ENCODE measurements around the gene ZBTB7B.

The ZBTB7B gene

DNA sequence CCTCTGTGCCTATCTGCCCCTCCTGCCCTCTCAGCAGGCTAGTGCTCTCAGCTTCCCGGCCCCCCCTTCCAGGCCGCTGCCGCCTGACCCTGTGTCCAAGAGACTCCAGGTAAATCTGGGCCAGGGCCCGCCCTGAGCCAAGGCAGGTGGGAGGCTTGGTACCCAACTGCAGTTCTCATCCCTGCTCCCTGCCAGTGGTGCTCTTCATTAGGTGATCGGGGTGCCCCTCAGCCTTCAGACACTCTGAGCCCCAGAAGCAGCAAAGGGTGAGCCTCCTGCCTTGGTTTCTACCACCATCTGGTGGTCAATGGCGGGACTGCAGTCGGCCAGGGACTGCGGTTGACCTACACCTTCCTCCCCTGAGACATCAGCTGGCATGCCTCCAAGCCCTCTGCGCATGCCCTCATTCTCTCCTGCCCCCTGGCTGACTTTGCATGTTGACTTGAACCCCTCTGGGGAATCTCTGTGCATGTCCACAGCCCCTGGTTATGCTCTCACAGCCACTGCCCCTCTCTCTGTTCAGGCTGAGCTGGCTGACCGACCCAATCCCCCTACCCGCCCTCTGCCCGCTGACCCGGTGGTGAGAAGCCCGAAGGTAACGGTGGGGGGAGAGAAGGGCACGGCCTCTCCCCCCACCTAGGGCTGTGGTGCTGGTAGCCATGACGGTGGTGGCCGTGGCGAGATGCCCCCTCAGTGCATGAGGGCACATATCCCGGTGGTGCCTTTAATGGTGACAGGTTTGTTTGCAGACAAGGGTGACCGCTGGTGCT lies 59.0 kb downstream of the ZBTB7B start (continued):
- TF ChIP-seq ZBTB48 (tag by site-specific recombination; IDR thresholded peaks at IDR 0.05), result peak; percentile 75
- TF ChIP-seq, protein P1, sequence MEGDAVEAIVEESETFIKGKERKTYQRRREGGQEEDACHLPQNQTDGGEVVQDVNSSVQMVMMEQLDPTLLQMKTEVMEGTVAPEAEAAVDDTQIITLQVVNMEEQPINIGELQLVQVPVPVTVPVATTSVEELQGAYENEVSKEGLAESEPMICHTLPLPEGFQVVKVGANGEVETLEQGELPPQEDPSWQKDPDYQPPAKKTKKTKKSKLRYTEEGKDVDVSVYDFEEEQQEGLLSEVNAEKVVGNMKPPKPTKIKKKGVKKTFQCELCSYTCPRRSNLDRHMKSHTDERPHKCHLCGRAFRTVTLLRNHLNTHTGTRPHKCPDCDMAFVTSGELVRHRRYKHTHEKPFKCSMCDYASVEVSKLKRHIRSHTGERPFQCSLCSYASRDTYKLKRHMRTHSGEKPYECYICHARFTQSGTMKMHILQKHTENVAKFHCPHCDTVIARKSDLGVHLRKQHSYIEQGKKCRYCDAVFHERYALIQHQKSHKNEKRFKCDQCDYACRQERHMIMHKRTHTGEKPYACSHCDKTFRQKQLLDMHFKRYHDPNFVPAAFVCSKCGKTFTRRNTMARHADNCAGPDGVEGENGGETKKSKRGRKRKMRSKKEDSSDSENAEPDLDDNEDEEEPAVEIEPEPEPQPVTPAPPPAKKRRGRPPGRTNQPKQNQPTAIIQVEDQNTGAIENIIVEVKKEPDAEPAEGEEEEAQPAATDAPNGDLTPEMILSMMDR (tag by site-specific recombination; IDR thresholded peaks at IDR 0.05), result peak; percentile 96
- TF ChIP-seq, protein P2, sequence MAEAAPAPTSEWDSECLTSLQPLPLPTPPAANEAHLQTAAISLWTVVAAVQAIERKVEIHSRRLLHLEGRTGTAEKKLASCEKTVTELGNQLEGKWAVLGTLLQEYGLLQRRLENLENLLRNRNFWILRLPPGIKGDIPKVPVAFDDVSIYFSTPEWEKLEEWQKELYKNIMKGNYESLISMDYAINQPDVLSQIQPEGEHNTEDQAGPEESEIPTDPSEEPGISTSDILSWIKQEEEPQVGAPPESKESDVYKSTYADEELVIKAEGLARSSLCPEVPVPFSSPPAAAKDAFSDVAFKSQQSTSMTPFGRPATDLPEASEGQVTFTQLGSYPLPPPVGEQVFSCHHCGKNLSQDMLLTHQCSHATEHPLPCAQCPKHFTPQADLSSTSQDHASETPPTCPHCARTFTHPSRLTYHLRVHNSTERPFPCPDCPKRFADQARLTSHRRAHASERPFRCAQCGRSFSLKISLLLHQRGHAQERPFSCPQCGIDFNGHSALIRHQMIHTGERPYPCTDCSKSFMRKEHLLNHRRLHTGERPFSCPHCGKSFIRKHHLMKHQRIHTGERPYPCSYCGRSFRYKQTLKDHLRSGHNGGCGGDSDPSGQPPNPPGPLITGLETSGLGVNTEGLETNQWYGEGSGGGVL (tag by site-specific recombination; IDR thresholded peaks at IDR 0.05), result 0 out of 2 replicates have a peak, but pooled peaks have one; percentile 13

DNA sequence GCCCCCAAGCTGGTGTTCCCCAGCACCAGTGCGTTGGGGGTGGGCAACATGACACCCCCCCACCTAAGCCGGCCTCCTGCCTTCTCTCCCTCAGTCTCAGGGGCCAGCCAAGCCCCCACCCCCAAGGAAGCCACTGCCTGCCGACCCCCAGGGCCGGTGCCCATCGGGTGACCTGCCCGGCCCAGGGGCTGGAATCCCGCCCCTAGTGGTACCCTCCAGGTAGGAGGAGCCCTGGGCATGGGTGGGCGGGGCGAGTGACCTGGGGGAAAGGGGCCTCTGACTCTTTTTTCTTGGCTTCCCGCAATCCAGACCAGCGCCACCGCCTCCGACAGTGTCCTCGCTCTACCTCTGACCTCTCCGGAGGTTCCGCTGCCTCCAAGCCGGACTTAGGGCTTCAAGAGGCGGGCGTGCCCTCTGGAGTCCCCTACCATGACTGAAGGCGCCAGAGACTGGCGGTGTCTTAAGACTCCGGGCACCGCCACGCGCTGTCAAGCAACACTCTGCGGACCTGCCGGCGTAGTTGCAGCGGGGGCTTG lies 59.6 kb downstream of the ZBTB7B start:
- Histone ChIP-seq H3K4me3 (ENCODE audit: low read depth, low read length) (no peak overlapping the region), H3K4me1 (ENCODE audit: control insufficient read depth, insufficient read depth, low read length) (no peaks in the 10 kb centered on the region; the same call in none of the 2 replicates), H3K9me3 (ENCODE audit: control insufficient read depth, insufficient read depth, low read depth, low read length) (no peaks in the 10 kb centered on the region), H3K27ac (ENCODE audit: extremely low read depth, low read depth, low read length) (no peak overlapping the region), H3K36me3 (ENCODE audit: control insufficient read depth in 2 of 2, insufficient read depth in 1 of 2, low read length in 2 of 2) (peaks cover 0 to 35% of the 10 kb centered on the region in 2 experiments; a peak in 1 of 3 replicates)
- TF ChIP-seq, protein P3, sequence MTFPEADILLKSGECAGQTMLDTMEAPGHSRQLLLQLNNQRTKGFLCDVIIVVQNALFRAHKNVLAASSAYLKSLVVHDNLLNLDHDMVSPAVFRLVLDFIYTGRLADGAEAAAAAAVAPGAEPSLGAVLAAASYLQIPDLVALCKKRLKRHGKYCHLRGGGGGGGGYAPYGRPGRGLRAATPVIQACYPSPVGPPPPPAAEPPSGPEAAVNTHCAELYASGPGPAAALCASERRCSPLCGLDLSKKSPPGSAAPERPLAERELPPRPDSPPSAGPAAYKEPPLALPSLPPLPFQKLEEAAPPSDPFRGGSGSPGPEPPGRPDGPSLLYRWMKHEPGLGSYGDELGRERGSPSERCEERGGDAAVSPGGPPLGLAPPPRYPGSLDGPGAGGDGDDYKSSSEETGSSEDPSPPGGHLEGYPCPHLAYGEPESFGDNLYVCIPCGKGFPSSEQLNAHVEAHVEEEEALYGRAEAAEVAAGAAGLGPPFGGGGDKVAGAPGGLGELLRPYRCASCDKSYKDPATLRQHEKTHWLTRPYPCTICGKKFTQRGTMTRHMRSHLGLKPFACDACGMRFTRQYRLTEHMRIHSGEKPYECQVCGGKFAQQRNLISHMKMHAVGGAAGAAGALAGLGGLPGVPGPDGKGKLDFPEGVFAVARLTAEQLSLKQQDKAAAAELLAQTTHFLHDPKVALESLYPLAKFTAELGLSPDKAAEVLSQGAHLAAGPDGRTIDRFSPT (tag by site-specific recombination; IDR thresholded peaks at IDR 0.05), result peak; percentile 37; the same call in 1 of the 2 replicates
- no peak for TF ChIP-seq ZFP37 (tag by site-specific recombination; IDR thresholded peaks at IDR 0.05)
- ChIA-PET CTCF (interaction anchor here (0.5 to 10.9 kb wide), 39 partner anchors 8 to 1068 kb away, joined by 3 to 117 read pairs (median 4); partner anchors contain the start of genes ADAM15, EFNA3, KRTCAP2 and PBXIP1), POLR2A (interaction anchor here (0.5 to 1.7 kb wide), 7 partner anchors 10 to 135 kb away, joined by 3 to 7 read pairs (median 5); partner anchors contain the start of genes ADAM15, KRTCAP2 and PBXIP1)

DNA sequence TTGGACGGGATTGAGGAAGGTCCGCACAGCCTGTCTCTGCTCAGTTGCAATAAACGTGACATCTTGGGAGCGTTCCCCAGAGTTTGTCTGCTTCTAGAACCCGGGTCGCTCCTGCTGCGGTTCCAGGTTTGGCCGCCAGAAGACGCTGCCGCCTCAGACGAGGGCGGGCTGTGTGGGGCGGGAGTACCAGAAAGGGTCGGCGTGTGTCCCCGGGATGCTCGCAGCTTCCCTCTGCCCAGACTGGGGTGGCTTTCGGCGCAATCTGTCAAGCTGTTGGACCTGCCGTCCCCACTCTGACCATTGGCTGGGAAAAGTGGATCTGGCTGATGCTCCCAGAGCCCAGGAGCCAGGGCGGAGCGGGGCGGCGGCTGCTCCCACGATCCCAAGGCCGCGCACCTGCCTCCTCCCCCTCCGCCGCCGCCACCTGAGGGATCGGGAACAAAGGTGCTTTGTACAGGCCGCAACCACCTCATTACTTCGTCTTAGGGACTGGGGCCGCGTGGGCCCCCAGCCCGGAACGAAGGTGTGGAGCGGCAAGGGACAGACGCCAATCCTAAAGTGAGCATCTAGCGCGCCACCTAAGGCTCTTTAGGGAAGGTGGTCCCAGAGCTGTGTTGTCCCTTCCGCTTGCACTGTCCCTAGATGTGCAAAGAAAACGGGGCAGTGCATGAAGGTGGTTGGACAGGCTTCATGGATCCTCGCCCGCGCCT lies 60.3 kb downstream of the ZBTB7B start:
- Histone ChIP-seq H3K9me3 (ENCODE audit: control insufficient read depth, insufficient read depth, low read depth, low read length) (no peaks in the 10 kb centered on the region), H3K36me3 (ENCODE audit: control insufficient read depth in 2 of 2, insufficient read depth in 1 of 2, low read length in 2 of 2) (peaks cover 0 to 28% of the 10 kb centered on the region in 2 experiments; a peak in 1 of 3 replicates), H3K4me3 (ENCODE audit: low read depth, low read length) (no peak overlapping the region; the same call in 1 of the 2 replicates), H3K27ac (ENCODE audit: extremely low read depth, low read depth, low read length) (no peak overlapping the region), H3K4me1 (ENCODE audit: control insufficient read depth, insufficient read depth, low read length) (no peaks in the 10 kb centered on the region; the same call in none of the 2 replicates)
- ChIA-PET CTCF (interaction anchor here (0.7 to 10.9 kb wide), 8 partner anchors 12 to 105 kb away, joined by 3 to 117 read pairs (median 4); partner anchors contain the start of gene EFNA3), POLR2A (interaction anchor here (0.7 to 1.3 kb wide), 3 partner anchors 12 to 18 kb away, joined by 3 to 7 read pairs (median 5); partner anchors contain the start of genes ADAM15 and EFNA3)
- TF ChIP-seq, protein P4, sequence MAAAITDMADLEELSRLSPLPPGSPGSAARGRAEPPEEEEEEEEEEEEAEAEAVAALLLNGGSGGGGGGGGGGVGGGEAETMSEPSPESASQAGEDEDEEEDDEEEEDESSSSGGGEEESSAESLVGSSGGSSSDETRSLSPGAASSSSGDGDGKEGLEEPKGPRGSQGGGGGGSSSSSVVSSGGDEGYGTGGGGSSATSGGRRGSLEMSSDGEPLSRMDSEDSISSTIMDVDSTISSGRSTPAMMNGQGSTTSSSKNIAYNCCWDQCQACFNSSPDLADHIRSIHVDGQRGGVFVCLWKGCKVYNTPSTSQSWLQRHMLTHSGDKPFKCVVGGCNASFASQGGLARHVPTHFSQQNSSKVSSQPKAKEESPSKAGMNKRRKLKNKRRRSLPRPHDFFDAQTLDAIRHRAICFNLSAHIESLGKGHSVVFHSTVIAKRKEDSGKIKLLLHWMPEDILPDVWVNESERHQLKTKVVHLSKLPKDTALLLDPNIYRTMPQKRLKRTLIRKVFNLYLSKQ (tag by site-specific recombination; IDR thresholded peaks at IDR 0.05; ENCODE audit: borderline replicate concordance), result no peak
- TF ChIP-seq HOXA7 (CRISPR knock-in tag; IDR thresholded peaks at IDR 0.05; ENCODE audit: borderline replicate concordance), result no peak
- no peak for TF ChIP-seq ZNF350 (tag by site-specific recombination; IDR thresholded peaks at IDR 0.05)
- no peak for TF ChIP-seq ZNF292 (tag by site-specific recombination; IDR thresholded peaks at IDR 0.05; ENCODE audit: borderline replicate concordance, low read depth)
- 0 out of 2 replicates have a peak, but pooled peaks have one; percentile 7 for TF ChIP-seq ZXDB (tag by site-specific recombination; IDR thresholded peaks at IDR 0.05)
- TF ChIP-seq ZNF394 (tag by site-specific recombination; IDR thresholded peaks at IDR 0.05; ENCODE audit: borderline replicate concordance), result peak; percentile 26; the same call in 1 of the 2 replicates
- TF ChIP-seq, protein P5, sequence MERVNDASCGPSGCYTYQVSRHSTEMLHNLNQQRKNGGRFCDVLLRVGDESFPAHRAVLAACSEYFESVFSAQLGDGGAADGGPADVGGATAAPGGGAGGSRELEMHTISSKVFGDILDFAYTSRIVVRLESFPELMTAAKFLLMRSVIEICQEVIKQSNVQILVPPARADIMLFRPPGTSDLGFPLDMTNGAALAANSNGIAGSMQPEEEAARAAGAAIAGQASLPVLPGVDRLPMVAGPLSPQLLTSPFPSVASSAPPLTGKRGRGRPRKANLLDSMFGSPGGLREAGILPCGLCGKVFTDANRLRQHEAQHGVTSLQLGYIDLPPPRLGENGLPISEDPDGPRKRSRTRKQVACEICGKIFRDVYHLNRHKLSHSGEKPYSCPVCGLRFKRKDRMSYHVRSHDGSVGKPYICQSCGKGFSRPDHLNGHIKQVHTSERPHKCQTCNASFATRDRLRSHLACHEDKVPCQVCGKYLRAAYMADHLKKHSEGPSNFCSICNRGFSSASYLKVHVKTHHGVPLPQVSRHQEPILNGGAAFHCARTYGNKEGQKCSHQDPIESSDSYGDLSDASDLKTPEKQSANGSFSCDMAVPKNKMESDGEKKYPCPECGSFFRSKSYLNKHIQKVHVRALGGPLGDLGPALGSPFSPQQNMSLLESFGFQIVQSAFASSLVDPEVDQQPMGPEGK (tag by site-specific recombination; IDR thresholded peaks at IDR 0.05), result peak; percentile 83
- TF ChIP-seq ZNF274 (IDR thresholded peaks at IDR 0.05; ENCODE audit: low read length), result no peak
- TF ChIP-seq ZNF274 (tag by site-specific recombination; IDR thresholded peaks at IDR 0.05; ENCODE audit: borderline replicate concordance), result no peak
- peak; percentile 36; the same call in 1 of the 2 replicates for TF ChIP-seq ZBTB17 (tag by site-specific recombination; IDR thresholded peaks at IDR 0.05)
- TF ChIP-seq KLF1 (tag by site-specific recombination; IDR thresholded peaks at IDR 0.05), result peak; percentile 65; the same call in 1 of the 2 replicates
- no peak for TF ChIP-seq BCL11A (tag by site-specific recombination; IDR thresholded peaks at IDR 0.05; ENCODE audit: low read depth)

Data from HEK293 (cell line).